Gastroesophageal sphincter (tissue), 4 donors: ENCODE data around the gene KCNAB3. TPM values are rescaled to one million over a fixed set of nuclear protein-coding genes. Genes with fewer than 3 reads are reported as not detected.

Source experiments
- ATAC-seq: fragments of 150-250 bp; one replicate; pipeline ENCODE4 v1.9.1; 2016; ENCODE audit warnings: mild to moderate bottlenecking, moderate library complexity
- H3K27ac ChIP-seq, 4 donors: fragments of 200-600 bp; sonication (generic) in 3 of 4; 1 replicate in 3 of 4; 2 replicates in 1 of 4; pipeline ENCODE4 v1.5.1; 2016 to 2019
- H3K27me3 ChIP-seq: fragments of 200-600 bp; sonication (generic); one replicate; pipeline ENCODE4 v1.5.1; 2019
- H3K36me3 ChIP-seq, 2 donors: fragments of 200-600 bp; sonication (generic); one replicate each; pipeline ENCODE4 v1.5.1; 2019; ENCODE audit warnings: control low read depth in 1 of 2
- H3K4me1 ChIP-seq, 3 donors: fragments of 200-600 bp; sonication (generic); 1 replicate in 2 of 3; 2 replicates in 1 of 3; pipeline ENCODE4 v1.5.1; 2016 to 2019; ENCODE audit warnings: control low read depth in 2 of 3
- H3K4me3 ChIP-seq, 2 donors: fragments of 200-600 bp; sonication (generic); one replicate each; pipeline ENCODE4 v1.5.1; 2019; ENCODE audit warnings: mild to moderate bottlenecking in 1 of 2, moderate library complexity in 1 of 2
- H3K9me3 ChIP-seq, 3 donors: fragments of 200-600 bp; sonication (generic); one replicate each; pipeline ENCODE4 v1.5.1; 2017 to 2019; ENCODE audit warnings: control low read depth in 2 of 3
- EP300 ChIP-seq: sonication (generic); formaldehyde crosslinking; IDR thresholded peaks from one replicate; pipeline ENCODE4 v1.6.1; 2017; ENCODE audit warnings: antibody characterized with exemption, mild to moderate bottlenecking
- POLR2A ChIP-seq, 2 donors: fragments of 450-650 bp; IDR thresholded peaks; one replicate each; pipeline ENCODE4 v1.6.1; 2017; ENCODE audit warnings: antibody characterized with exemption in 2 of 2, mild to moderate bottlenecking in 2 of 2, moderate library complexity in 1 of 2
- POLR2AphosphoS5 ChIP-seq: sonication (generic); formaldehyde crosslinking; IDR thresholded peaks from one replicate; pipeline ENCODE4 v1.6.1; 2017; ENCODE audit warnings: antibody characterized with exemption
- WGBS, 2 donors: methylation state at CpG; one replicate each; pipeline ENCODE4 v1.1.5; 2018; ENCODE audit warnings: low coverage in 1 of 2; 5-methylcytosine and 5-hydroxymethylcytosine counted together
- total RNA-seq, 4 donors: library from RNA; depleted of rRNA; stranded (reverse); fragments of >200 nt; gene quantifications; one replicate each; pipeline ENCODE4 v1.1.0, GENCODE V29; 2016
- TF ChIP-seq, protein P1 (sequence below), 4 experiments: fragments of 200-600 bp in 2 of 4; fragments of 450-650 bp in 2 of 4; sonication (generic) in 1 of 4; IDR thresholded peaks; one replicate each; pipeline ENCODE4 v1.5.1; 2017 to 2019; ENCODE audit warnings: antibody characterized with exemption in 4 of 4, mild to moderate bottlenecking in 2 of 4, moderate library complexity in 2 of 4

KCNAB3 gene
- total RNA-seq, 4 donors from 2014 or later, result 0.58 to 1.3 TPM; not detected in 2

DNA sequence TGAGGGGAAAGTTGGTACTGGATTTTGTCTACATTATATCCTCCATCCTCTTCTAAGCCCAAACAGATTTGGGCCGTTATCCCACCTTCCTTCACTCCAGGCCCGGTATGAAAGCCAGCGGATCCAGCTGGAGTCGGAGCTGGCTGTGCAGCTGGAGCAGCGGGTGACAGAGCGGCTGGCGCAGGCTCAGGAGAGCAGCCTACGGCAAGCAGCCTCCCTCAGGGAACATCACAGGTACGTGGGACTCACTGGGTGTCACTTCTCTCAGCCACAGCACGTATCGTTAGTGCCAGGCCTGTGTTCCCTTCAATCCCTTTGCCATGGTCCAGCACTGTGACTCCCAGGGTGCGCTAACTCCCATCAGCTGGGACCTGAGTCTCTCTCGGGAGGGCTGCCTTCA, 13.6 kb upstream of the KCNAB3 start:
- Histone ChIP-seq H3K4me3 (no peak overlapping the region), H3K27me3 (no peaks in the 10 kb centered on the region), H3K9me3 (no peaks in the 10 kb centered on the region), H3K27ac (no peak overlapping the region), H3K4me1 (no peaks in the 10 kb centered on the region), H3K36me3 (peaks cover 0 to 97% of the 10 kb centered on the region in 2 donors)
- ATAC-seq, result no peak
- no peak for TF ChIP-seq POLR2AphosphoS5
- no peak for TF ChIP-seq POLR2A (IDR thresholded peaks at IDR 0.05)
- TF ChIP-seq, protein P1, sequence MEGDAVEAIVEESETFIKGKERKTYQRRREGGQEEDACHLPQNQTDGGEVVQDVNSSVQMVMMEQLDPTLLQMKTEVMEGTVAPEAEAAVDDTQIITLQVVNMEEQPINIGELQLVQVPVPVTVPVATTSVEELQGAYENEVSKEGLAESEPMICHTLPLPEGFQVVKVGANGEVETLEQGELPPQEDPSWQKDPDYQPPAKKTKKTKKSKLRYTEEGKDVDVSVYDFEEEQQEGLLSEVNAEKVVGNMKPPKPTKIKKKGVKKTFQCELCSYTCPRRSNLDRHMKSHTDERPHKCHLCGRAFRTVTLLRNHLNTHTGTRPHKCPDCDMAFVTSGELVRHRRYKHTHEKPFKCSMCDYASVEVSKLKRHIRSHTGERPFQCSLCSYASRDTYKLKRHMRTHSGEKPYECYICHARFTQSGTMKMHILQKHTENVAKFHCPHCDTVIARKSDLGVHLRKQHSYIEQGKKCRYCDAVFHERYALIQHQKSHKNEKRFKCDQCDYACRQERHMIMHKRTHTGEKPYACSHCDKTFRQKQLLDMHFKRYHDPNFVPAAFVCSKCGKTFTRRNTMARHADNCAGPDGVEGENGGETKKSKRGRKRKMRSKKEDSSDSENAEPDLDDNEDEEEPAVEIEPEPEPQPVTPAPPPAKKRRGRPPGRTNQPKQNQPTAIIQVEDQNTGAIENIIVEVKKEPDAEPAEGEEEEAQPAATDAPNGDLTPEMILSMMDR (IDR thresholded peaks at IDR 0.05), result no peak
- no peak for TF ChIP-seq EP300
- WGBS, 2 donors, result 78 to 87% methylated on average over 4 to 5 of the region's 13 CpGs

- TF ChIP-seq EP300, result no peak
- TF ChIP-seq, protein P1 (IDR thresholded peaks at IDR 0.05), result no peak
- no peak for TF ChIP-seq POLR2A (IDR thresholded peaks at IDR 0.05)
- no peak for TF ChIP-seq POLR2AphosphoS5
- WGBS, 2 donors, result 90 to 94% methylated on average over 4 to 6 of the region's 6 CpGs
- no peak for ATAC-seq
These were observed 11.1 kb upstream of the KCNAB3 start for GRCh38 chr17:7940743-7941142.

DNA sequence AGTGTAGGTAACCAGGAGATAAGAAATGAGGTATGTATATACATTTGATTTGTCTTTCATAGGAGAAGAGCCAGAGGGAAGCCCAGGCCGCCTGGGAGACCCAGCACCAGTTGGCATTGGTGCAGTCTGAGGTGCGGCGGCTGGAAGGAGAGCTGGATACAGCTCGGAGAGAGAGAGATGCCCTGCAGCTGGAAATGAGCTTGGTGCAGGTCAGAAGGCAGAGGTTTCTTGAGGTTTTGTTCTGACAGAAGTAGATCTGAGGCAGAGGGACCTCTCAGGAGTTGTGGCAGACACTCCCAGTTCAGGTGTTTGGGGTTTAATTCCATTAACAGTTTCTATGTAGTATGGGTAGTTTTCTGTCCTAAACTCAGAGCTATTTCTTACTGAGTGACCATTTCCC, 10.4 kb upstream of the KCNAB3 start:
- peaks cover 0 to 96% of the 10 kb centered on the region in 2 donors for H3K36me3 ChIP-seq
- no peak overlapping the region for H3K4me3 ChIP-seq
- TF ChIP-seq POLR2AphosphoS5, result no peak
- TF ChIP-seq EP300, result no peak
- TF ChIP-seq, protein P1 (IDR thresholded peaks at IDR 0.05), result no peak
- TF ChIP-seq POLR2A (IDR thresholded peaks at IDR 0.05), result no peak
- H3K4me1 ChIP-seq, result no peaks in the 10 kb centered on the region
- no peaks in the 10 kb centered on the region for H3K9me3 ChIP-seq
- no peak for ATAC-seq
- WGBS, 2 donors, result 88 to 96% methylated on average over 4 of the region's 4 CpGs
- H3K27ac ChIP-seq, result no peak overlapping the region
- H3K27me3 ChIP-seq, result no peaks in the 10 kb centered on the region

More at GRCh38 chr17:7940743-7941142, 11.1 kb upstream of the KCNAB3 start:
- Histone ChIP-seq H3K4me1 (no peaks in the 10 kb centered on the region), H3K27me3 (no peaks in the 10 kb centered on the region), H3K9me3 (no peaks in the 10 kb centered on the region), H3K36me3 (peaks cover 0 to 97% of the 10 kb centered on the region in 2 donors), H3K4me3 (no peak overlapping the region), H3K27ac (no peak overlapping the region)

DNA sequence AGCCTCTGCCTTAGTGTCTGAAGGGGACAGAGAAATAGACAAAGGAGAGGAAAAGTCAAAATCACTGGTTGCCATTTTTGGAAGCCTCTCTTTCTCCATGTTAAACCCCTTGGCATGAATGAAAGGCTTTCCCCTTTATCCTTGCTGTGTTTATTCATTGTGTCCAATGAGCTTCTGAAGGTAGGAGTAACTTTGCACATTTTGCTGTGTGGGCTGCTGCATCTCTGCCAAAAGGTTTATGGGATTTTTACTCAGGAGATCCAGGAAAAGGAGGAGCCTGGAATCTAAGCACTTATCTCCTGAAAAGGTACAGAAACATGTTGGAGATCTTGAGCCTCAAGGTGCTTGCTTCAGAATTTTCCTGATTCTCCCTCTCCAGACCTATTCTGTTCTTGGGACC, 6.2 kb upstream of the KCNAB3 start:
- Histone ChIP-seq H3K4me1 (peaks cover 0 to 34% (median 10%) of the 10 kb centered on the region in 3 donors), H3K27ac (no peak overlapping the region), H3K27me3 (no peaks in the 10 kb centered on the region), H3K36me3 (peaks cover 0 to 61% of the 10 kb centered on the region in 2 donors), H3K9me3 (no peaks in the 10 kb centered on the region), H3K4me3 (no peak overlapping the region)
- TF ChIP-seq EP300 (no peak), POLR2A (IDR thresholded peaks at IDR 0.05) (no peak), POLR2AphosphoS5 (no peak)
- TF ChIP-seq, protein P1 (IDR thresholded peaks at IDR 0.05), result no peak
- no peak for ATAC-seq

GRCh38 chr17:7932949-7933348, 3.3 kb upstream of the KCNAB3 start:
- Histone ChIP-seq H3K27me3 (peaks cover 17% of the 10 kb centered on the region), H3K4me1 (peaks cover 0 to 49% (median 10%) of the 10 kb centered on the region in 3 donors), H3K9me3 (no peaks in the 10 kb centered on the region), H3K27ac (peak overlapping the region in 3 of 4 donors; percentile 83 to 87 (median 86)), H3K4me3 (peak overlapping the region; percentile 53 to 62), H3K36me3 (peaks cover 0 to 40% of the 10 kb centered on the region in 2 donors)
- no peak for ATAC-seq
- WGBS, 2 donors, result 0 to 5% methylated on average over 2 to 11 of the region's 16 CpGs
- TF ChIP-seq, protein P1 (IDR thresholded peaks at IDR 0.05), result peak in 1 of 4 experiments; percentile 13
- TF ChIP-seq POLR2A (IDR thresholded peaks at IDR 0.05) (no peak), POLR2AphosphoS5 (no peak), EP300 (no peak)
